ENCODE data around the gene SLC25A25. TPM values are rescaled to one million over a fixed set of nuclear protein-coding genes. Genes with fewer than 3 reads are reported as not detected.
"Not testable (repeated sequence)": the region's sequence is repeated elsewhere in the genome, so short reads cannot be mapped to it uniquely, and the experiment has no call there.

The SLC25A25 gene
- 4.7 and 5.8 TPM in 2 replicates for total RNA-seq (2014; rRNA removed; shearing (Covaris generic))

GRCh38 chr9:128067645-128068385, at the start of gene SLC25A25:
SLC25A25 (plus strand) TSS chr9:128068232; CDS start chr9:128068320, 88 bp downstream.
- peak; percentile 97 for DNase-seq (ENCODE audit: low spot score)

GRCh38 chr9:128020692-128021091, 47.3 kb upstream of the SLC25A25 start:
- DNase-seq (ENCODE audit: low spot score) = no peak

- no peak for DNase-seq (ENCODE audit: low spot score)
Measured at GRCh38 chr9:128021098-128021497, 46.9 kb upstream of the SLC25A25 start.

- no peak for DNase-seq (ENCODE audit: low spot score)
Measured at GRCh38 chr9:128022886-128023285, 45.1 kb upstream of the SLC25A25 start.

GRCh38 chr9:128023671-128024070, 44.4 kb upstream of the SLC25A25 start:
- not testable (repeated sequence) for DNase-seq (ENCODE audit: low spot score)

GRCh38 chr9:128024761-128025308, 43.2 kb upstream of the SLC25A25 start:
- DNase-seq (ENCODE audit: low spot score) = no peak

- DNase-seq (ENCODE audit: low spot score) = no peak
Measured at GRCh38 chr9:128025736-128026135, 42.3 kb upstream of the SLC25A25 start.

GRCh38 chr9:128026255-128026772, 41.7 kb upstream of the SLC25A25 start:
- DNase-seq (ENCODE audit: low spot score) = no peak

GRCh38 chr9:128026773-128027541, 41.1 kb upstream of the SLC25A25 start:
- no peak for DNase-seq (ENCODE audit: low spot score)

- DNase-seq (ENCODE audit: low spot score) = no peak
Measured at GRCh38 chr9:128027705-128028104, 40.3 kb upstream of the SLC25A25 start.

- no peak for DNase-seq (ENCODE audit: low spot score)
Measured at GRCh38 chr9:128033609-128034008, 34.4 kb upstream of the SLC25A25 start.

GRCh38 chr9:128034821-128035652, 33.0 kb upstream of the SLC25A25 start:
- DNase-seq (ENCODE audit: low spot score) = peak; percentile 57

GRCh38 chr9:128036522-128036921, 31.5 kb upstream of the SLC25A25 start:
- DNase-seq (ENCODE audit: low spot score) = not testable (repeated sequence)

- DNase-seq (ENCODE audit: low spot score) = not testable (repeated sequence)
Measured at GRCh38 chr9:128040783-128041182, 27.2 kb upstream of the SLC25A25 start.

GRCh38 chr9:128042043-128042442, 26.0 kb upstream of the SLC25A25 start:
- DNase-seq (ENCODE audit: low spot score) = no peak

GRCh38 chr9:128043467-128043868, 24.6 kb upstream of the SLC25A25 start:
- no peak for DNase-seq (ENCODE audit: low spot score)

- DNase-seq (ENCODE audit: low spot score) = not testable (repeated sequence)
Measured at GRCh38 chr9:128045409-128045808, 22.6 kb upstream of the SLC25A25 start.

- DNase-seq (ENCODE audit: low spot score) = no peak
Measured at GRCh38 chr9:128045831-128046230, 22.2 kb upstream of the SLC25A25 start.

- no peak for DNase-seq (ENCODE audit: low spot score)
Measured at GRCh38 chr9:128047231-128047630, 20.8 kb upstream of the SLC25A25 start.

- no peak for DNase-seq (ENCODE audit: low spot score)
Measured at GRCh38 chr9:128048663-128049062, 19.4 kb upstream of the SLC25A25 start.

- DNase-seq (ENCODE audit: low spot score) = no peak
Measured at GRCh38 chr9:128049843-128050242, 18.2 kb upstream of the SLC25A25 start.

All from H4 (cell line).